Activated CD4-positive, alpha-beta T cell treated with anti-CD3 and anti-CD28 coated beads for 36 hours (primary cell): ENCODE measurements around the gene C11orf98. TPM values are rescaled to one million over a fixed set of nuclear protein-coding genes. Genes with fewer than 3 reads are reported as not detected.
A peak's percentile ranks its signal among the peaks of the same experiment; 100 is the strongest.
"Not testable (repeated sequence)": the region's sequence is repeated elsewhere in the genome, so short reads cannot be mapped to it uniquely, and the experiment has no call there.

Experiments used
- ATAC-seq: fragments of 200-7000 bp; cut with Tn5 transposase; one replicate; pipeline ENCODE4 v1.10.0; 2021; ENCODE audit warnings: mild to moderate bottlenecking, moderate library complexity
- CTCF ChIA-PET: fragments of 350-600 bp; sonication (Branson Sonifier 250); formaldehyde crosslinking; loops from one replicate; lab custom pipeline; 2021; ENCODE audit warnings: antibody characterized with exemption; lab: Charles Lee
- POLR2A ChIA-PET: fragments of 350-600 bp; sonication (Branson Sonifier 250); formaldehyde crosslinking; loops from one replicate; lab custom pipeline; 2021; ENCODE audit warnings: antibody characterized with exemption, inconsistent platforms; lab: Charles Lee
- DNase-seq: peaks from one replicate; pipeline ENCODE4 v3.0.0-alpha.2; 2020
- H3K27ac Mint-ChIP-seq: one replicate; pipeline ENCODE4 v1.8.0; 2021; ENCODE audit warnings: mixed read lengths
- H3K27me3 Mint-ChIP-seq: one replicate; pipeline ENCODE4 v1.8.0; 2021; ENCODE audit warnings: mixed read lengths
- H3K36me3 Mint-ChIP-seq: one replicate; pipeline ENCODE4 v1.8.0; 2021; ENCODE audit warnings: low read depth, mixed read lengths
- H3K4me1 Mint-ChIP-seq: one replicate; pipeline ENCODE4 v1.8.0; 2021; ENCODE audit warnings: mixed read lengths
- H3K4me3 Mint-ChIP-seq: one replicate; pipeline ENCODE4 v1.8.0; 2021; ENCODE audit warnings: mild to moderate bottlenecking, moderate library complexity, mixed read lengths
- H3K9me3 Mint-ChIP-seq: one replicate; pipeline ENCODE4 v1.8.0; 2021; ENCODE audit warnings: low read depth, mixed read lengths
- intact Hi-C, 2 experiments: fragments of 100-400 bp; cut with DNase I in 1 of 2; cut with micrococcal nuclease in 1 of 2; formaldehyde crosslinking; loops; one replicate each; pipeline versions ENCODE4 v1.14.2 to v1.15.1; 2022 to 2024; cut with DNase I, micrococcal nuclease
- total RNA-seq, 2 experiments: library from RNA; stranded (reverse); gene quantifications; one replicate each; pipeline ENCODE4 v1.2.3, GENCODE V29; 2021

Gene C11orf98
- total RNA-seq, 2 experiments from 2014 or later: 108 to 135 TPM

- Mint-ChIP-seq H3K4me3 (no peak overlapping the region), H3K27me3 (no peaks in the 10 kb centered on the region), H3K4me1 (peaks cover 12% of the 10 kb centered on the region), H3K36me3 (peaks cover 6% of the 10 kb centered on the region), H3K9me3 (no peaks in the 10 kb centered on the region), H3K27ac (no peak overlapping the region)
- DNase-seq (no peak), ATAC-seq (no peak)
- CTCF ChIA-PET: interaction anchor here (0.7 to 1.5 kb wide), 6 partner anchors 10 to 131 kb away, joined by 3 read pairs; partner anchors contain the start of genes LRRN4CL and TMEM179B
- POLR2A ChIA-PET: interaction anchor here (0.7 to 3.0 kb wide), 4 partner anchors 8 to 175 kb away, joined by 3 to 28 read pairs (median 4); partner anchors contain the start of genes C11orf98, CSKMT and TUT1
- intact Hi-C loops: no loop called here
Observed at GRCh38 chr11:62656796-62657429, 8.1 kb downstream of the C11orf98 start.

DNA sequence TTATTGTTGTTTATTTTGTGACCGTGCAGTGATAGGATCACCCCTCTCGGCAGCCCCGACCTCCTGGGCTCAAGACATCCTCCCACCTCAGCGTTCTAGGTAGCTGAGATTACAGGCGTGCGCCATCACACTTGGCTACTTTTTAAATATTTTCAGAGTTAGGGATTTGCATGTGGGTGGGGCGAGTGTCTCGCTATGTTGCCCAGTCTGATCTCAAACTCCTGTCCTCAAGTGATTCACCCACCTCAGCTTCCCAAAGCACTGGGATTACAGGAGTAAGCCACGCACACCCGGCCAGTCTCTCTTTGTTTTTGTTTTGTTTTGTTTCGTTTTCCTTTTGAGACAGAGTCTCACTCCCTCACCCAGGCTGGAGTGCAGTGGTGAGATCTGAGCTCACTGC lies 10.7 kb downstream of the C11orf98 start:
- H3K4me1 Mint-ChIP-seq: peaks cover 21% of the 10 kb centered on the region
- no peak for ATAC-seq
- no peaks in the 10 kb centered on the region for H3K9me3 Mint-ChIP-seq
- DNase-seq: no peak
- H3K36me3 Mint-ChIP-seq: peaks cover 8% of the 10 kb centered on the region
- no peaks in the 10 kb centered on the region for H3K27me3 Mint-ChIP-seq
- ChIA-PET POLR2A (interaction anchor here (0.7 to 3.0 kb wide), 2 partner anchors 10 to 11 kb away, joined by 3 to 28 read pairs; partner anchors contain the start of genes C11orf98 and CSKMT), CTCF (interaction anchor here (0.7 to 4.0 kb wide), 4 partner anchors 11 to 133 kb away, joined by 3 to 21 read pairs (median 4); partner anchors contain the start of genes C11orf98, CSKMT and TMEM179B)
- peak overlapping the region; percentile 11 for H3K27ac Mint-ChIP-seq
- peak overlapping the region; percentile 44 for H3K4me3 Mint-ChIP-seq
- intact Hi-C loops: no loop called here

DNA sequence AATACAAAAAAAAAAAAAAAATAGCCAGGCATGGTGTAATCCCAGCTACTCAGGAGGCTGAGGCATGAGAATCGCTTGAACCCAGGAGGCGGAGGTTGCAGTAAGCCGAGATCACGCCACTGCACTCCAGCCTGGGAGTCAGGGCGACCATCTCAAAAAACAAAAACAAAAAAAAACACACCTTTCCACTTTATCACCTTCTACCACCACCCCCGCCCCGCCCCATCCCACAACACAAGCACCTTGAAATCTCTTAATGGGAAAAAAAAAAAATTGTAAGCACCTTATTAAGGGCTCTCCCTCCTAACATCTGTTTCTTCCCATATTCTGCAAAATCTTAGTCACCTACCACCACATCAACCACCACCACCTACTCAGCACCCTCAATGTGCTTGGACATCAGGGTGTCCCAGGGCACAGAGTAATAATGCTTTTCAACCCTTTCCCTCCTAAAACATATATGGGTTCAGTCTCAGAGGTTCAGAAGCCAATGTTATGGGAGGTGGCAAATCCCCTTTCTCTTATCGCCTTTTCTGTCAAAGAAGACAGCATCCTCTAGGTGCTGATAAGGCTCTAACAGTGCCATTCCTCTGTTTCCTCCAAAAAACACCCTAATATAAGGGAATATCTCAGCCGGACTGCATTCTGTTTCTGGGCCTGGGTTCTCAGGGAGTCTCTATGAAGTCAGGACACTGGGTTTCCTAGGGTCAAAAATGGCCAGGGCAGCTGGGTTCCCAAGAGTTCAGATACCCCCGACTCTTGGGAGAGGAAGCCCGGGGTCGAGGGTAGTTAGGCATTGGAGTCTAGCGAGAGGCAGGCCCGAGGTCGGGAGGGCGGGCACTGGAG lies 12.6 kb downstream of the C11orf98 start:
- intact Hi-C loops: loop anchor here (1.0 to 2.0 kb wide), 9 partner anchors 13 to 102 kb away; partner anchors contain the start of genes C11orf98 (in 2 of the 2), CSKMT (in 2 of the 2), TUT1 (in 2 of the 2) and HNRNPUL2 (in 1 of the 2)
- DNase-seq: no peak
- H3K36me3 Mint-ChIP-seq: peaks cover 12% of the 10 kb centered on the region
- H3K27ac Mint-ChIP-seq: peak overlapping the region; percentile 91
- ChIA-PET CTCF (interaction anchor here (0.6 to 4.0 kb wide), 5 partner anchors 12 to 61 kb away, joined by 3 to 21 read pairs (median 4); partner anchors contain the start of genes C11orf98, CSKMT, TUT1 and UQCC3), POLR2A (interaction anchor here (0.6 to 2.0 kb wide), 11 partner anchors 13 to 189 kb away, joined by 3 to 27 read pairs (median 7); partner anchors contain the start of genes B3GAT3, C11orf98, CSKMT and HNRNPUL2)
- H3K4me1 Mint-ChIP-seq: peaks cover 23% of the 10 kb centered on the region
- no peaks in the 10 kb centered on the region for H3K27me3 Mint-ChIP-seq
- H3K9me3 Mint-ChIP-seq: no peaks in the 10 kb centered on the region
- H3K4me3 Mint-ChIP-seq: peak overlapping the region; percentile 88
- ATAC-seq: no peak

DNA sequence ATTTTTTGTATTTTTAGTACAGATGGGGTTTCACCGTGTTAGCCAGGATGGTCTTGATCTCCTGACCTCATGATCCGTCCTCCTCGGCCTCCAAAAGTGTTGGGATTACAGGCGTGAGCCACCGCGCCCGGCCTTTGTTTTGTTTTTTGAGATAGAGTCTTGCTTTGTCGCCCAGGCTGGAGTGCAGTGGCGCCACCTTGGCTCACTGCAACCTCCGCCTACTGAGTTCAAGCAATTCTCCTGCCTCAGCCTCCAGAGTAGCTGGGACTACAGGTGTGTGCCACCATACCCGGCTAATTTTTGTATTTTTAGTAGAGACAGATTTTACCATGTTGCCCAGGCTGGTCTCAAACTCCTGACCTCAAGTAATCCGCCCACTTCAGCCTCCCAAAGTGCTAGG lies 14.7 kb downstream of the C11orf98 start:
- ChIA-PET POLR2A (interaction anchor here (1.4 to 1.6 kb wide), 2 partner anchors 18 to 77 kb away, joined by 4 read pairs; partner anchors contain the start of gene HNRNPUL2), CTCF (interaction anchor here (0.7 to 1.5 kb wide), 3 partner anchors 15 to 111 kb away, joined by 3 to 5 read pairs (median 4); partner anchors contain the start of genes B3GAT3, C11orf98, CSKMT and POLR2G)
- peak overlapping the region; percentile 25 for H3K27ac Mint-ChIP-seq
- peaks cover 30% of the 10 kb centered on the region for H3K4me1 Mint-ChIP-seq
- H3K27me3 Mint-ChIP-seq, intact Hi-C loops, DNase-seq, H3K4me3 Mint-ChIP-seq, ATAC-seq, H3K9me3 Mint-ChIP-seq: not testable (repeated sequence)
- H3K36me3 Mint-ChIP-seq: peaks cover 15% of the 10 kb centered on the region

DNA sequence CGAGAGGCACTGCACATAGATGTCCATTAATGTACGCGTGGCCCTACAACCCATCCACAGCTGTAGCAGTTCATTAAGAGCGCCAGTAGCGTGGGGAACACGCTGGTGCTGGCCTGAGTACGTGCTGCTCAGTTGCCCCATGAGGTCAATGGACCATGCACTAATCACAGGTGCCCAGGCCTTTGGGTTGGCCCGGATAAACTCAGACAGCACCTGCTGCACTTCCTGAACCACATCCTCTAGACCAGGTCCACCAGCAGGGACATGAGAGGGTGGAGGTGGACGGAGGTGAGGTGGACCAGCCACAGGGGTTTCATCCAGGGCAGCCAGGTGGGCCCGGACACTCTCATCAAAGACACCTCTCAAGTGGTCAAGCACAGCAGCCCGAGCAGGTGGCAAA lies 15.5 kb downstream of the C11orf98 start:
- POLR2A ChIA-PET: interaction anchor here (0.6 to 4.1 kb wide), 4 partner anchors 15 to 78 kb away, joined by 3 to 21 read pairs (median 4); partner anchors contain the start of genes C11orf98, CSKMT and HNRNPUL2
- H3K36me3 Mint-ChIP-seq: peaks cover 20% of the 10 kb centered on the region
- intact Hi-C loops: no loop called here

GRCh38 chr11:62648967-62649364 lies 16.0 kb downstream of the C11orf98 start:
- CTCF ChIA-PET: interaction anchor here (0.5 to 1.2 kb wide), 3 partner anchors 15 to 131 kb away, joined by 3 to 4 read pairs (median 4); partner anchors contain the start of gene TUT1
- POLR2A ChIA-PET: interaction anchor here (1.4 to 4.1 kb wide), 2 partner anchors 16 to 78 kb away, joined by 4 to 21 read pairs; partner anchors contain the start of genes C11orf98, CSKMT and HNRNPUL2
- Mint-ChIP-seq H3K36me3 (peaks cover 24% of the 10 kb centered on the region), H3K27me3 (no peaks in the 10 kb centered on the region), H3K4me1 (peaks cover 34% of the 10 kb centered on the region), H3K4me3 (no peak overlapping the region), H3K27ac (no peak overlapping the region), H3K9me3 (no peaks in the 10 kb centered on the region)
- intact Hi-C loops: no loop called here
- DNase-seq (no peak), ATAC-seq (no peak)

More for the DNA sequence above, 15.5 kb downstream of the C11orf98 start:
- H3K27ac Mint-ChIP-seq: no peak overlapping the region
- no peak for ATAC-seq
- H3K27me3 Mint-ChIP-seq: no peaks in the 10 kb centered on the region
- peaks cover 35% of the 10 kb centered on the region for H3K4me1 Mint-ChIP-seq
- CTCF ChIA-PET: interaction anchor here (0.7 to 1.2 kb wide), 3 partner anchors 15 to 112 kb away, joined by 3 to 4 read pairs (median 3); partner anchors contain the start of genes POLR2G and TUT1
- DNase-seq: no peak
- no peak overlapping the region for H3K4me3 Mint-ChIP-seq
- H3K9me3 Mint-ChIP-seq: no peaks in the 10 kb centered on the region

DNA sequence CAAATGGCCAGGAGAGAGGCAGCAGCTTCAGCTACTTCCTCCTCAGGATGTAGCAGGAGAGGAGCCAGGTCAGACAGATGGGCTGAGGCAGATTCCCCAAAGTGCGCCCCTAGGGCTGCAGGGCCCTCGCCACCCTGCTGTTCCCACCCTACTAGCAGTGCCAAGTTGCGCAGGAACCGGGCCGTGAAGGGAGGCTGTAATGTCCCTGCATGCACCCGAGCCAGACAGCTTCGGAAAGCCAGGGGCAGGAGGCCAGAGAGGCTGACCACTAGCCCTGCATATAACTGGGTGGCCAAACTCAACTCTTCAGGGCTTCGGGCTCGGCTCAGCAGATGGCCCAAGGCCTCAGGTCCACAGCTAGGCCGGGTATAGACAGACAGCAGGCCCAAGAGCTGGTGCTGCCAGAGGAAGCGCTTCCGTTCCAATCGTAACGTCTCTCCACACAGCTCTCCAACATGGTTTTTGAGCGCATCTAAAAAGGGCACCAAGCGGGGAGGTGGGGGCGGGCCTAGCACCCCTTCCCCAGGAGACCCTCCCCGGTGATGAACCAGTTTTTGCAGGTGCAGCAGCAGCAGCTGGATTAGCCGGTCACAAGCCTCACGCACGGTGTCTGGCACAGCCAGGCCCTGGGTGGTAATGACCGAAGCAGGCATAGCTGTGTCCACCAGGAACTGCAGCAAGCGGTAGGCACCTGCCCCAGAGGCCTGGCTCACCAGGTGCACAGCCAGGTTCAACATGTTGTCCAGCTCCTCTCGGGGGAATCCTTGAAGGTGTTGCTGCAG lies 16.6 kb downstream of the C11orf98 start:
- POLR2A ChIA-PET: interaction anchor here (4.1 kb wide), 1 partner anchor 16 kb away, joined by 21 read pairs; the partner anchor contains the start of genes C11orf98 and CSKMT
- H3K9me3 Mint-ChIP-seq: no peaks in the 10 kb centered on the region
- intact Hi-C loops: no loop called here
- no peak overlapping the region for H3K27ac Mint-ChIP-seq
- peaks cover 26% of the 10 kb centered on the region for H3K36me3 Mint-ChIP-seq
- H3K4me3 Mint-ChIP-seq: no peak overlapping the region
- peaks cover 31% of the 10 kb centered on the region for H3K4me1 Mint-ChIP-seq
- CTCF ChIA-PET: interaction anchor here (0.5 to 1.2 kb wide), 4 partner anchors 16 to 131 kb away, joined by 3 to 4 read pairs (median 4); partner anchors contain the start of gene TUT1
- H3K27me3 Mint-ChIP-seq: no peaks in the 10 kb centered on the region
- DNase-seq (no peak), ATAC-seq (no peak)

- H3K36me3 Mint-ChIP-seq: peaks cover 32% of the 10 kb centered on the region
- H3K27me3 Mint-ChIP-seq: no peaks in the 10 kb centered on the region
- peaks cover 35% of the 10 kb centered on the region for H3K4me1 Mint-ChIP-seq
- ChIA-PET CTCF (no interaction called here), POLR2A (interaction anchor here (4.1 kb wide), 1 partner anchor 17 kb away, joined by 21 read pairs; the partner anchor contains the start of genes C11orf98 and CSKMT)
- H3K9me3 Mint-ChIP-seq: no peaks in the 10 kb centered on the region
- no peak for ATAC-seq
- no peak overlapping the region for H3K27ac Mint-ChIP-seq
- no peak overlapping the region for H3K4me3 Mint-ChIP-seq
- intact Hi-C loops: loop anchor here in 1 of 2 experiments (2.0 kb wide), 2 partner anchors 17 to 35 kb away; partner anchors contain the start of genes C11orf98, CSKMT, EML3 and ROM1
- DNase-seq: no peak
Observed at GRCh38 chr11:62647609-62648005, 17.4 kb downstream of the C11orf98 start.

- no peaks in the 10 kb centered on the region for H3K27me3 Mint-ChIP-seq
- intact Hi-C loops: loop anchor here (1.0 to 2.0 kb wide), 13 partner anchors 18 to 234 kb away; partner anchors contain the start of genes C11orf98 (in 2 of the 2), CSKMT (in 2 of the 2), EML3 (in 2 of the 2) and EEF1G (in 1 of the 2)
- ATAC-seq (no peak), DNase-seq (no peak)
- H3K4me3 Mint-ChIP-seq: peak overlapping the region; percentile 93
- ChIA-PET POLR2A (interaction anchor here (0.6 to 4.1 kb wide), 11 partner anchors 18 to 228 kb away, joined by 3 to 21 read pairs (median 8); partner anchors contain the start of genes B3GAT3, C11orf98, CSKMT and EEF1G), CTCF (interaction anchor here (0.6 to 1.6 kb wide), 4 partner anchors 9 to 115 kb away, joined by 3 to 6 read pairs (median 4); partner anchors contain the start of gene POLR2G)
- H3K4me1 Mint-ChIP-seq: peaks cover 33% of the 10 kb centered on the region
- peak overlapping the region; percentile 93 for H3K27ac Mint-ChIP-seq
- H3K36me3 Mint-ChIP-seq: peaks cover 29% of the 10 kb centered on the region
- no peaks in the 10 kb centered on the region for H3K9me3 Mint-ChIP-seq
Observed at GRCh38 chr11:62646825-62647608, 18.0 kb downstream of the C11orf98 start.
